ENCODE measurements around the gene RBKS. TPM values are rescaled to one million over a fixed set of nuclear protein-coding genes. Genes with fewer than 3 reads are reported as not detected.

Gene RBKS
- total and polyA plus RNA-seq, 2 of the 13 experiments (the other 11 are each of a cell fraction or from before 2014, with no cell fraction given): 7.7 to 8.3 TPM

- no peak for TF ChIP-seq PRDM15 (CRISPR knock-in tag; IDR thresholded peaks at IDR 0.05)
- peak; percentile 62; the same call in 1 of the 2 replicates for TF ChIP-seq ZNF331 (CRISPR knock-in tag; IDR thresholded peaks at IDR 0.05)
- TF ChIP-seq, protein P1, sequence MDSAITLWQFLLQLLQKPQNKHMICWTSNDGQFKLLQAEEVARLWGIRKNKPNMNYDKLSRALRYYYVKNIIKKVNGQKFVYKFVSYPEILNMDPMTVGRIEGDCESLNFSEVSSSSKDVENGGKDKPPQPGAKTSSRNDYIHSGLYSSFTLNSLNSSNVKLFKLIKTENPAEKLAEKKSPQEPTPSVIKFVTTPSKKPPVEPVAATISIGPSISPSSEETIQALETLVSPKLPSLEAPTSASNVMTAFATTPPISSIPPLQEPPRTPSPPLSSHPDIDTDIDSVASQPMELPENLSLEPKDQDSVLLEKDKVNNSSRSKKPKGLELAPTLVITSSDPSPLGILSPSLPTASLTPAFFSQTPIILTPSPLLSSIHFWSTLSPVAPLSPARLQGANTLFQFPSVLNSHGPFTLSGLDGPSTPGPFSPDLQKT (CRISPR knock-in tag; IDR thresholded peaks at IDR 0.05; ENCODE audit: borderline replicate concordance): no peak
- no peak for TF ChIP-seq ZNF883 (CRISPR knock-in tag; IDR thresholded peaks at IDR 0.05; ENCODE audit: not compliant biosample characterization)
- no peak for TF ChIP-seq ZBTB20 (CRISPR knock-in tag; IDR thresholded peaks at IDR 0.05; ENCODE audit: borderline replicate concordance, low read depth)
- no peak for TF ChIP-seq ZSCAN22 (CRISPR knock-in tag; IDR thresholded peaks at IDR 0.05)
- TF ChIP-seq, protein P2, sequence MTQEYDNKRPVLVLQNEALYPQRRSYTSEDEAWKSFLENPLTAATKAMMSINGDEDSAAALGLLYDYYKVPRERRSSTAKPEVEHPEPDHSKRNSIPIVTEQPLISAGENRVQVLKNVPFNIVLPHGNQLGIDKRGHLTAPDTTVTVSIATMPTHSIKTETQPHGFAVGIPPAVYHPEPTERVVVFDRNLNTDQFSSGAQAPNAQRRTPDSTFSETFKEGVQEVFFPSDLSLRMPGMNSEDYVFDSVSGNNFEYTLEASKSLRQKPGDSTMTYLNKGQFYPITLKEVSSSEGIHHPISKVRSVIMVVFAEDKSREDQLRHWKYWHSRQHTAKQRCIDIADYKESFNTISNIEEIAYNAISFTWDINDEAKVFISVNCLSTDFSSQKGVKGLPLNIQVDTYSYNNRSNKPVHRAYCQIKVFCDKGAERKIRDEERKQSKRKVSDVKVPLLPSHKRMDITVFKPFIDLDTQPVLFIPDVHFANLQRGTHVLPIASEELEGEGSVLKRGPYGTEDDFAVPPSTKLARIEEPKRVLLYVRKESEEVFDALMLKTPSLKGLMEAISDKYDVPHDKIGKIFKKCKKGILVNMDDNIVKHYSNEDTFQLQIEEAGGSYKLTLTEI (CRISPR knock-in tag; conservative IDR thresholded peaks at IDR 0.05): no peak
- no peak for TF ChIP-seq TRIM24 (CRISPR knock-in tag; IDR thresholded peaks at IDR 0.05)
- TF ChIP-seq, protein P3, sequence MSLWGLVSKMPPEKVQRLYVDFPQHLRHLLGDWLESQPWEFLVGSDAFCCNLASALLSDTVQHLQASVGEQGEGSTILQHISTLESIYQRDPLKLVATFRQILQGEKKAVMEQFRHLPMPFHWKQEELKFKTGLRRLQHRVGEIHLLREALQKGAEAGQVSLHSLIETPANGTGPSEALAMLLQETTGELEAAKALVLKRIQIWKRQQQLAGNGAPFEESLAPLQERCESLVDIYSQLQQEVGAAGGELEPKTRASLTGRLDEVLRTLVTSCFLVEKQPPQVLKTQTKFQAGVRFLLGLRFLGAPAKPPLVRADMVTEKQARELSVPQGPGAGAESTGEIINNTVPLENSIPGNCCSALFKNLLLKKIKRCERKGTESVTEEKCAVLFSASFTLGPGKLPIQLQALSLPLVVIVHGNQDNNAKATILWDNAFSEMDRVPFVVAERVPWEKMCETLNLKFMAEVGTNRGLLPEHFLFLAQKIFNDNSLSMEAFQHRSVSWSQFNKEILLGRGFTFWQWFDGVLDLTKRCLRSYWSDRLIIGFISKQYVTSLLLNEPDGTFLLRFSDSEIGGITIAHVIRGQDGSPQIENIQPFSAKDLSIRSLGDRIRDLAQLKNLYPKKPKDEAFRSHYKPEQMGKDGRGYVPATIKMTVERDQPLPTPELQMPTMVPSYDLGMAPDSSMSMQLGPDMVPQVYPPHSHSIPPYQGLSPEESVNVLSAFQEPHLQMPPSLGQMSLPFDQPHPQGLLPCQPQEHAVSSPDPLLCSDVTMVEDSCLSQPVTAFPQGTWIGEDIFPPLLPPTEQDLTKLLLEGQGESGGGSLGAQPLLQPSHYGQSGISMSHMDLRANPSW (CRISPR knock-in tag; IDR thresholded peaks at IDR 0.05; ENCODE audit: borderline replicate concordance): no peak
- no peak for TF ChIP-seq ZNF451 (CRISPR knock-in tag; IDR thresholded peaks at IDR 0.05)
- TF ChIP-seq PCBP2 (optimal IDR thresholded peaks at IDR 0.05; ENCODE audit: low read depth, low read length, poor library complexity, severe bottlenecking): no peak
- TF ChIP-seq ZNF292 (CRISPR knock-in tag; IDR thresholded peaks at IDR 0.05; ENCODE audit: borderline replicate concordance, low read depth): no peak
- TF ChIP-seq ZSCAN21 (CRISPR knock-in tag; IDR thresholded peaks at IDR 0.05; ENCODE audit: borderline replicate concordance): no peak
- TF ChIP-seq, protein P4, sequence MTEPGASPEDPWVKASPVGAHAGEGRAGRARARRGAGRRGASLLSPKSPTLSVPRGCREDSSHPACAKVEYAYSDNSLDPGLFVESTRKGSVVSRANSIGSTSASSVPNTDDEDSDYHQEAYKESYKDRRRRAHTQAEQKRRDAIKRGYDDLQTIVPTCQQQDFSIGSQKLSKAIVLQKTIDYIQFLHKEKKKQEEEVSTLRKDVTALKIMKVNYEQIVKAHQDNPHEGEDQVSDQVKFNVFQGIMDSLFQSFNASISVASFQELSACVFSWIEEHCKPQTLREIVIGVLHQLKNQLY (CRISPR knock-in tag; IDR thresholded peaks at IDR 0.05): no peak
- TF ChIP-seq MTF1 (CRISPR knock-in tag; IDR thresholded peaks at IDR 0.05): no peak
- no peak for TF ChIP-seq ATAD3A (CRISPR knock-in tag; IDR thresholded peaks at IDR 0.05)
- TF ChIP-seq BCL3 (CRISPR knock-in tag; IDR thresholded peaks at IDR 0.05): no peak
- TF ChIP-seq NFIC (IDR thresholded peaks at IDR 0.05; ENCODE audit: low read length): no peak
- no peak for TF ChIP-seq PCBP1 (IDR thresholded peaks at IDR 0.05; ENCODE audit: borderline replicate concordance, low read depth, low read length)
Observed at GRCh38 chr2:27754138-27754588, 136.0 kb downstream of the RBKS start (continued).

All from HepG2 (cell line).